ENCODE measurements around the gene GOLGA8A.
"Not testable (repeated sequence)": the region's sequence is repeated elsewhere in the genome, so short reads cannot be mapped to it uniquely, and the experiment has no call there.

The GOLGA8A gene

DNA sequence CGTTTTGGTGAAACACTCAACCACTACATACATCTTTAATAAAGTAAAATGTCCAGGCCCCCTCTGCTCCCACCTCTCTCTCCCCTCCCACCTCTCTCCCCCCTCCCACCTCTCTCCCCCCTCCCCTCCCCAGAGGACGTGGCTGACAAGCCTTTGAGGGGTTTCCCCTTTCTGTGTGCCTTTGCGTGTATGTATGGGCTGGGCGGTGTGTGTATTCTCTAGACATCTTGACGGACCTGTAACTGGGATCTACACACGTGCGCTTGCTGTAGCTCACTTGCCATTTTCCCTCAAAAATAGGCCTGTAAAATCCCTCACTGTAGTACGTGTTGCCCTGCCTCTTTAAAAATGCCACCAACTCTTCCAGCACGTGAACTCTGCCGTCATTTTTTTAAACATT is 28.6 kb downstream of the GOLGA8A start:
- DNase-seq (ENCODE audit: low spot score), result not testable (repeated sequence)

DNA sequence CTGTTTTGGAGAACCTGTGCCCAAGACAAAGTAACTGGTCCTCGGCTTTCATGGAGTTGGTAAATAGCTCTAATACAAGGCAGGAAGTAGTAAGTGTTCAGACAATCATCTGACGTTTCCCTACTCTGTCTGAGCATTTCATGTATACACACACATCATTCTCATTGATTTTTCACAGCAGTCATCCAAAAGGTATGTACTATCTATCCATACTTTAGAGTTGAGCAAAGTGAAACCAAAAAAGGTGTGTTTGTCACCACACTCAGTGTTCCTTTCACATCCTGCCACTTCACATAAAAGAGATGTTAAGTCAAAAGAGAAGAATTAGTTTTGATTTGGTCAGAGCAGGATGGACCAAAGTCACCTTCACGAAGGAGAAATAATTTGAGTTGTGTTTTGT is 33.7 kb downstream of the GOLGA8A start:
- not testable (repeated sequence) for DNase-seq (ENCODE audit: low spot score)

DNA sequence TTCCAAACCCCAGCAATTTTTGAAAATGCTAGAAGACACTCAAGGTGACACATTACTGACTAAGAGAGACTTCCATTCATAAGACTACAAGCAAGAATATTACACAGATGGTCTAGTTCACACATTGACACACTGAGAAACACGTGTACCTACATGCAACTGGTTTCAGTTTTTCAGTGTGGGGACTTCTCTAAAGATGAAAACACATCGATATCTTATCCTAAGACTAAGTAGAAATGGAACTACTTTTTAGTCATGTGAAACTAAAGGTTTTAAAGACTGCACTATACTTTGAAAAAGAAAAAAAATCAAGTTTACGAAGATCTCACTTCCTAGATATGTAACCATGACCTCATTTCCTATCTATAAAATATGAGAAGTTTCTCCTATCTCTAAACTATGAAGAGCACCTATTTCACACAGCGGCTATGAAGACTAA is 34.4 kb downstream of the GOLGA8A start:
- DNase-seq (ENCODE audit: low spot score), result not testable (repeated sequence)

DNA sequence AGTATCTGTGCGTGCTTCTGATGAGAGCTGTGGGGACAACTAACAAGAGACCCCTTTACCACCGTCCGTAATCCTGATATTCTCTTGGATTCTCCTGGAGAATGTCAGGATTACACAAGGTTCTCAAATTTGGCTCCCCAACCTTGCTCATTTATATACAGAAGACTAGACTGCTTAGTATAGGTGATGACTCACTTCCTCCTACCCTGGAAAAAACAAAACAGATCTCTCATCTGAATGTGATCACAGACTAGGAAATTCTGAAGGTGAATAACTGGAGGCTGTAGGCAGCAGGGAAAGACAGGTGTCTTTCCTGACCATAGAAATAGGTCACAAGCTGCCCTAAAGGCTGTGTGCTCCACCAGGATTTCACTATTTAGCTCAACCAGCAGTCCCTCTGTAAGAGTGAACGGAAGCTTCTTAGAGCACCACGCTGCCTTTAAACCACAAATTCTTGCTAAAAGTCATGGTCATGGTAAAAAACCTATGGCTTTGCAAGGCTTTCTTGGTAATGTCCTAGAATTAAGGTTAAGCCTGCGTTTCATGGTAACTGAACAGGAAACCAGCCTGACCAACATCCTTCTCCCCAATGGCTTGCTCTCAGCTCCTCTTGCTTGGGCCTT is 39.9 kb downstream of the GOLGA8A start:
- DNase-seq (ENCODE audit: low spot score), result not testable (repeated sequence)

DNA sequence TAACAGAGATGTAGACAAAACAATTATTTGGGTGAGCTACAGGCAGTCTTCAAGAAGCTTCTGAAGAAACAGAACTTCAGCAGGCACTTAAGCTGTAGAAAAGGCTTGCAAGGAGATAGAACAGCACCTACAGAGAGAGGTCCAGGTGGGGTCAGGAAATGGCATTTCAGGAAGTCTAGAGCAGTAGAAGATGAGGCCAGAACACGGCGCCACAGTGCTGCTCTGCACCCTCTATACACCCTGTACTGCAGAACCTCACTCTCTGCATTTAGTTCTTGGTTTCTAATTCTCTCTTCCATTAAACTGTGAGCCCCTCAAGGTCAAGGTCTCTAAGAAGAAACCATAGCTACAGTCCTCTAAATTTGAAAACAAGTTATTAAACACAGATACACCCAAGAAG is 44.6 kb downstream of the GOLGA8A start:
- not testable (repeated sequence) for DNase-seq (ENCODE audit: low spot score)

DNA sequence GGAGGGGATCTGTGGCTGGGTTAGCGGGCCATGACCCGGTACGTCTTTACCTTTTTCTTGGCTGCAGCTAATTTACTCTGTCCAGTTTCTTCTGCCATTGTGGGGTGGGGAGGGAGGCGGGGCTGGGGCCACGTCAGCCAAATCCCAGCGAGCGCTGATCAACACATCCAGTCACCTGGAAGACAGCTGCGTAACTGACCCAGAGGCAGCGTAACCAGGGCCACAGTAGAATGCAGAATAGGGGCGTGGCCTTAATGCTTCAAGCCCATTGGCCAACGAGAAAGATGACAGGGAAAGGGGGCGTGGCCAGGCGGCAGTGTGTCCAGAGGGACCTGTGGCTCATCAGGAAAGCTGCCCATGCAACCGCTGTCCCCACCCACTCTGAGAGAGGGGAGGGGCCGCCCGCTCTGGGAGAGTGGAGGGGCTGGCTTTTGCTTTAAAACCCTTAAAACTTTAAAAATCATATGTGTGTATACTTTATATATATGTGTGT is 48.0 kb downstream of the GOLGA8A start:
- DNase-seq (ENCODE audit: low spot score), result not testable (repeated sequence)

Data from LoVo (cell line).